ENCODE measurements around the gene CAPN15.

CAPN15 gene

GRCh38 chr16:588889-589657, 61.6 kb downstream of the CAPN15 start:
- Histone ChIP-seq H3K9me3 (ENCODE audit: severe bottlenecking) (no peaks in the 10 kb centered on the region), H3K27ac (peak overlapping the region; percentile 98), H3K4me3 (ENCODE audit: low read depth, low read length) (peak overlapping the region; percentile 62), H3K27me3 (ENCODE audit: insufficient read depth, low read depth, severe bottlenecking) (no peaks in the 10 kb centered on the region), H3K36me3 (peaks cover 16% of the 10 kb centered on the region)
- no peak for TF ChIP-seq CTCF (IDR thresholded peaks at IDR 0.05; ENCODE audit: low read depth, low read length)
- peak; percentile 96 for DNase-seq

GRCh38 chr16:589658-590187, 62.2 kb downstream of the CAPN15 start, which contains the start of gene RAB40C:
RAB40C (plus strand) TSS chr16:590066; CDS start chr16:590292, 226 bp downstream.
- peaks cover 19% of the 10 kb centered on the region for H3K36me3 ChIP-seq
- DNase-seq: peak; percentile 98
- TF ChIP-seq CTCF (IDR thresholded peaks at IDR 0.05; ENCODE audit: low read depth, low read length): no peak
- H3K27me3 ChIP-seq (ENCODE audit: insufficient read depth, low read depth, severe bottlenecking): no peaks in the 10 kb centered on the region
- no peaks in the 10 kb centered on the region for H3K9me3 ChIP-seq (ENCODE audit: severe bottlenecking)
- H3K4me3 ChIP-seq (ENCODE audit: low read depth, low read length): peak within 1 kb of the TSS; percentile 64
- H3K27ac ChIP-seq: peak within 1 kb of the TSS; percentile 98

DNA sequence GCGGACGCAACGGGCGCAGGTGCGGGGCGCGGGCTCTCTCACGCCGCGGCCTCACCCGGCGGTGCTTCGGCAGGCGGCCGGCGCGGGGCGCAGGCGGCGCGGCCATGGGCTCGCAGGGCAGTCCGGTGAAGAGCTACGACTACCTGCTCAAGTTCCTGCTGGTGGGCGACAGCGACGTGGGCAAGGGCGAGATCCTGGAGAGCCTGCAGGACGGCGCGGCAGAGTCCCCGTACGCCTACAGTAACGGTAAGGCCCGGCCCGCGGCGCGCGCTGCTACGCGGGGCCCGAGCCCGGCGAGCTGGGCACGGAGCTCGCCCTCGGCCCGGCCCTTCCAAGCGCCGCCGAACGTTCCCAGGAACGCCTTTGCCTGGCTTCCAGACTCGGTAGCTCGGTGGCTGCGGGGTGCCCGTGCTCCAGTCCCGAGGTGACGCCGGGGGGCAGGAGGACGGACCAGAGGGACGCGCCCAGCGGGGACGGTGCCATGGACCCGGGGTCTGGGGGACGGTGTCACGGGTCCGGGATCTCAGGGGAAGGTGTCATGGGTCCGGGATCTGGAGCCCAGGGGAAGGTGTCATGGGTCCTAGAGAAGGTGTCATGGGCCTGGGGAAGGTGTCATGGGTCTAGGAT, 62.8 kb downstream of the CAPN15 start:
- peak overlapping the region; percentile 81 for H3K27ac ChIP-seq

DNA sequence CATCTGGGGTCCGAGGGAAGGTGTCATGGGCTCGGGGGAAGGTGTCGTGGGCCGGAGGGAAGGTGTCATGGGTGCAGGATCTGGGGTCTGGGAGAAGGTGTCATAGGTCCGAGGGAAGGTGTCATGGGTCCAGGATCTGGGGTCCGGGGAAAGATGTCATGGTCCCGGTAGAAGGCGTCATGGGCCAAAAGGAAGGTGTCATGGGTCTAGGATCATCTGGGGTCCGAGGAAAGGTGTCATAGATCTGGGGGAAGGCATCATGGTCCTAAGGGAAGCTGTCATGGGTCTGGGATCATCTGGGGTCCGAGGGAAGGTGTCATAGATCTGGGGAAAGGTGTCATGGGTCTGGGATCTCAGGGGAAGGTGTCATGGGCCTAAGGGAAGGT, 63.3 kb downstream of the CAPN15 start:
- Histone ChIP-seq H3K36me3 (peaks cover 22% of the 10 kb centered on the region), H3K9me3 (ENCODE audit: severe bottlenecking) (no peaks in the 10 kb centered on the region), H3K27ac (peak overlapping the region; percentile 81; the same call in 1 of the 2 replicates), H3K4me3 (ENCODE audit: low read depth, low read length) (peak overlapping the region; percentile 64), H3K27me3 (ENCODE audit: insufficient read depth, low read depth, severe bottlenecking) (no peaks in the 10 kb centered on the region)
- no peak for TF ChIP-seq CTCF (IDR thresholded peaks at IDR 0.05; ENCODE audit: low read depth, low read length)
- no peak for DNase-seq

More for the DNA sequence above, 62.8 kb downstream of the CAPN15 start:
- no peaks in the 10 kb centered on the region for H3K27me3 ChIP-seq (ENCODE audit: insufficient read depth, low read depth, severe bottlenecking)
- H3K4me3 ChIP-seq (ENCODE audit: low read depth, low read length): peak overlapping the region; percentile 64
- H3K9me3 ChIP-seq (ENCODE audit: severe bottlenecking): no peaks in the 10 kb centered on the region
- DNase-seq: peak; percentile 31
- no peak; the same call in 1 of the 2 replicates for TF ChIP-seq CTCF (IDR thresholded peaks at IDR 0.05; ENCODE audit: low read depth, low read length)
- H3K36me3 ChIP-seq: peaks cover 19% of the 10 kb centered on the region

- Histone ChIP-seq H3K27me3 (ENCODE audit: insufficient read depth, low read depth, severe bottlenecking) (no peaks in the 10 kb centered on the region), H3K4me3 (ENCODE audit: low read depth, low read length) (no peak overlapping the region), H3K9me3 (ENCODE audit: severe bottlenecking) (no peaks in the 10 kb centered on the region), H3K27ac (no peak overlapping the region), H3K36me3 (peaks cover 24% of the 10 kb centered on the region)
- no peak for TF ChIP-seq CTCF (IDR thresholded peaks at IDR 0.05; ENCODE audit: low read depth, low read length)
- no peak for DNase-seq
Observed at GRCh38 chr16:591231-591630, 63.7 kb downstream of the CAPN15 start.

Data from WERI-Rb-1 (cell line).